GM13976 (cell line): ENCODE results near the gene FOXB2.
"Not testable (repeated sequence)": the region's sequence is repeated elsewhere in the genome, so short reads cannot be mapped to it uniquely, and the experiment has no call there.

Experiments used
- DNase-seq: peaks from one replicate; pipeline ENCODE4 v3.0.0; 2012; ENCODE audit warnings: low spot score
- in situ Hi-C: fragments of 300-500 bp; cut with MboI; formaldehyde crosslinking; loops from one replicate; pipeline ENCODE4 v1.12.0; 2022; ENCODE audit warnings: low sequenced_read_pairs, mixed read lengths, inconsistent platforms; ENCODE audit not compliant: unreplicated experiment
- TF ChIP-seq, protein P1 (sequence below): IDR thresholded peaks from 2 replicates; pipeline ENCODE4 v1.5.1; 2012; ENCODE audit warnings: borderline replicate concordance, mild to moderate bottlenecking; ENCODE audit not compliant: insufficient read depth; ENCODE audit errors: extremely low read depth, missing control alignments, control extremely low read depth

Gene FOXB2

DNA sequence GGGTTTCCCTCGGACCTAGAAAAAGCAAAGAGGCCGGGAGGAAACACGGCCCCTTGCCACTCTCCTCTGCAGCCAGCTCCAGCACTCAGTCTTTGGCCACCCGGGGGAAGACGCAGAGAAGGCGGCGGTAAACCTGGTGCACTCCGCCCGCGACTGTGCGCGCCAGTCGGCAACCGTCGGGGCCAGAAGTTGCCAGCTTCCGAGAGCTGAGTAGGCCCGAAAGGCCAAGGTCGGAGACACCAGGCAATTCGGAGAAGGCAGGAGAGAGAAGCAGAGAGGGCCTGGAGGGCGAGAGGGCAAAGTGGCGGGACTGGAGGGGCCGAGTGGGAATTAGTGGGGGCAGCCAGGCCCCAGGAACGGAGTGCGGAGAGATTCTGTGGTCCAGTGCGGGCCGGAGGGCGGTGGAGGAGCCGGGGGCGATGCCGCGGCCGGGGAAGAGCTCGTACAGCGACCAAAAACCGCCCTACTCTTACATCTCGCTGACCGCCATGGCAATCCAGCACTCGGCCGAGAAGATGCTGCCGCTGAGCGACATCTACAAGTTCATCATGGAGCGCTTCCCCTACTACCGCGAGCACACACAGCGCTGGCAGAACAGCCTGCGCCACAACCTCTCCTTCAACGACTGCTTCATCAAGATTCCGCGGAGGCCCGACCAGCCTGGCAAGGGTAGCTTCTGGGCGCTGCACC is at the start of gene FOXB2:
Gene FOXB2, plus strand, starts transcription at position 420 of the 690 bp plus-strand sequence. Its CDS starts 0 bp downstream, at position 420.
- in situ Hi-C loops = no loop called here
- DNase-seq = peak; percentile 25
- TF ChIP-seq, protein P1, sequence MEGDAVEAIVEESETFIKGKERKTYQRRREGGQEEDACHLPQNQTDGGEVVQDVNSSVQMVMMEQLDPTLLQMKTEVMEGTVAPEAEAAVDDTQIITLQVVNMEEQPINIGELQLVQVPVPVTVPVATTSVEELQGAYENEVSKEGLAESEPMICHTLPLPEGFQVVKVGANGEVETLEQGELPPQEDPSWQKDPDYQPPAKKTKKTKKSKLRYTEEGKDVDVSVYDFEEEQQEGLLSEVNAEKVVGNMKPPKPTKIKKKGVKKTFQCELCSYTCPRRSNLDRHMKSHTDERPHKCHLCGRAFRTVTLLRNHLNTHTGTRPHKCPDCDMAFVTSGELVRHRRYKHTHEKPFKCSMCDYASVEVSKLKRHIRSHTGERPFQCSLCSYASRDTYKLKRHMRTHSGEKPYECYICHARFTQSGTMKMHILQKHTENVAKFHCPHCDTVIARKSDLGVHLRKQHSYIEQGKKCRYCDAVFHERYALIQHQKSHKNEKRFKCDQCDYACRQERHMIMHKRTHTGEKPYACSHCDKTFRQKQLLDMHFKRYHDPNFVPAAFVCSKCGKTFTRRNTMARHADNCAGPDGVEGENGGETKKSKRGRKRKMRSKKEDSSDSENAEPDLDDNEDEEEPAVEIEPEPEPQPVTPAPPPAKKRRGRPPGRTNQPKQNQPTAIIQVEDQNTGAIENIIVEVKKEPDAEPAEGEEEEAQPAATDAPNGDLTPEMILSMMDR = no peak

DNA sequence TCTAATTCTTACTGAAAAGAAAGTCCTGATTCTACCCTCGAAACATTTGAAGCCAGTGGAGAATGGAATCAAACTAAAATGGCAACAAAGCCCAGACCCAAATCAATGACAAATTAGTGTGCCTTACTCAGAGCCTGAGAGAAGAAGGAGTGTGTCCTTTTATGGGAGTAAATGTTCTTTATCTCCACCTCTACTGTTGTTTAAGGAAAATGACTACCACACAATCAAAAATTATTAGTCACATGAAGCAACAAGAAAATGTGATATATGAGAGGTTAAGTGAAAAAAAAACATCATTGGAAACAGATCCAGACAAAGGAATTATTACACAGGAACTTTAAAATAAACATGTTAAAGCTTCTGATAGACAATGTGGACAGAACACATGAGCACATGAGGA is 49.7 kb upstream of the FOXB2 start:
- in situ Hi-C loops = no loop called here
- DNase-seq = no peak
- TF ChIP-seq, protein P1 = no peak

DNA sequence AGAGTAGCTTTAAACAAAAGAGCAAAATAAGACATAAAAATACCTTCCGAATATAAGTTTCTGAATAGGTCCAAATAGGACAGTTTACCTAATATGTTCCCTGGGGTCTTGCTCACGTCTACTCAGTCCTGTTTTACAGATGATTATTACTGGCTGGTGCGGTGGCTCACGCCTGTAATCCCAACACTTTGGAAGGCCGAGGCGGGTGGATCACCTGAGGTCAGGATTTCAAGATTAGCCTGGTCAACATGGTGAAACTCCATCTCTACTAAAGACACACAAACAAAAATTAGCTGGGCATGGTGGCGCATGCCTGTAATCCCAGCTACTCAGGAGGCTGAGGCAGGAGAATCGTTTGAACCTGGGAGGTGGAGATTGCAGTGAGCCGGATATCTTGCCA is 40.6 kb upstream of the FOXB2 start:
- DNase-seq, in situ Hi-C loops: not testable (repeated sequence)

DNA sequence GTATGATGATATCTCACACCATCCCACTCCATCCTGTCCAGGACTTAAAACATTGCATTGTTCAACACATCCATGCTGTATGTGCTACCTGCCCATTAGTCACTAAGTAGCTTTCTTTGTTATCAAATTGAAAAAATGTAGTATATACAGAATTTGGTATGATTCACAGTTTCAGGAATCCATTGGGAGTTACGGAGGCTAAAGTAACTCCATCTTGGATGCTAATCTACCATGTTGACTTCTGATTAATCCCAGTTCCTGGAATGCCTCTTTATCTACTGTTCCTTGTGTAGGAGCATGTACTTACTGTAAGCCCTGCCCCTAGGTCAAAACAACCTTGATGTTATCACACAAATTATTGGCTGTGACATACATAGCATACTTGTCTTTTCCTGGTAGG is 38.9 kb upstream of the FOXB2 start:
- TF ChIP-seq, protein P1 = no peak
- in situ Hi-C loops = no loop called here

DNA sequence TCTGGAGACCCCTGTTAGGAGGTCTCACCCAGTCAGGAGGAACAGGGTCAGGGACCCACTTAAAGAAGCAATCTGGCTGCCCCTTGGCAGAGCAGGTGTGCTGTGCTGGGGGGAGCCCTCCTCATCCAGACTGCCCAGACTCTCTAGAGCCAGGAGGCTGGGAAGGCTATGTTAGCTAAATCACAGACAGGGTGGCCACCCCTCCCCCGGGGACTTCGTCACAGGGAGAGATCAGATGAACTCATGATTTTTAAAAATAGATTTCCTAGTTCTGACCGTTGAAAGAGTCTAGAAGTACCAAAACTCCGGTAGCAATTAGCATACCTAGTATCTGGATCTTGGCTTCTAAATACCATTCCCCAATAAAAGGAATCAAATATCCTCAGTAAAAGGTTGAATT is 35.0 kb upstream of the FOXB2 start:
- TF ChIP-seq, protein P1 = no peak
- no peak for DNase-seq
- in situ Hi-C loops = no loop called here

More for the DNA sequence above, 38.9 kb upstream of the FOXB2 start:
- no peak for DNase-seq

DNA sequence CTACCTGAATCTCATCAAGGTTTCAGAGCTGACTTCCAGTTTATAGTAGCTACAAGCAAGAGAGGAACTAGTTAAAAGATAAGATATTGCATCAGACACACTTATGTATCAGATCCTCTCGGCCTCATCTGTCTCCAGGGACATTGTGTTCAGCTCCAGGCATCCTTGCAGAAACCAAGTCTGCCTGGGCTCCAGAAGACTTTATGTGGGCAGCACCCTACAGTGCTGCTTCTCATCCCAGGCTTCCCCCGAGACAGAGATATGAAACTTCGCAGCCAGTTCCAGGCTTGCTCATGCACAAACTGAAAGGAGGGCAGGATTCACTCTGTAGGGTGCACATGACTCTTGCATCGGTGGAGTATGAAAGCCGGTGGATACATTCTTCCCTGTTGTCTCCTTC is 33.9 kb upstream of the FOXB2 start:
- DNase-seq = no peak
- in situ Hi-C loops = no loop called here
- TF ChIP-seq, protein P1 = no peak

DNA sequence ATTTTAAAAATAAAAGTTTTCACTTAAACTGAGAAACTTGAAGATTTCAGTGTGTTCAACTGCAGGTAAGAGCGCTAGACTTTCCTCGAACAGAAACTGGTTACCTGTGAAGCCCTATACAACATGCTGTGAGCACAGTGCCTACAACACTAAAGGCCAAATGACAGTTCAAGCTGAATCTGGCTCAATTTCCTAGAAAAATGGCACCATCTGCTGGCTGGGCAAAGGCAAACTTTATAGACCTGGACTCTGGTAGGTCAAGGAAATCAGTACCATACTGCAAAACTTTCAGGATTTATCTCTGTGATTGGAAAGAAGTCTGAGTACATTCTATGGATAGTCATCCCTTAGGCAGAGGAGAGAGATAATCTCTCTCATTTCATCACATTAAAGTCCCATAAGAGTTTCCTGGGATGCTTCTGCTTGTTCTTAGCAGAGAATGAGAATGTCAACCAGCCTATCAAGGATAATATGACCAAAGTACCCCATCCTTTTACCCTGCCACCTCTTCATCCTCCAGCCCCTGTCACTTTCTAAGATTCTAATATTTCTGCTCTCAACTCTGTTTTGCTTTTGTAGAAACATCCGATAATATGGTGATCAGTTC is 31.8 kb upstream of the FOXB2 start:
- TF ChIP-seq, protein P1 = peak; percentile 39
- peak; percentile 49 for DNase-seq
- in situ Hi-C loops = no loop called here
